BLaER1 (cell line): ENCODE data around the gene MGAT1.

Experiments
- H3K27ac ChIP-seq: shearing (Covaris generic); formaldehyde crosslinking; 2 replicates; pipeline ENCODE4 v1.8.1; 2022
- H3K27me3 ChIP-seq: shearing (Covaris generic); formaldehyde crosslinking; 2 replicates; pipeline ENCODE4 v1.8.1; 2022
- H3K36me3 ChIP-seq: shearing (Covaris generic); formaldehyde crosslinking; 2 replicates; pipeline ENCODE4 v1.8.1; 2022
- H3K4me1 ChIP-seq: shearing (Covaris generic); formaldehyde crosslinking; 2 replicates; pipeline ENCODE4 v1.8.1; 2022
- H3K4me2 ChIP-seq: shearing (Covaris generic); formaldehyde crosslinking; 2 replicates; pipeline ENCODE4 v1.8.1; 2022
- H3K4me3 ChIP-seq: shearing (Covaris generic); formaldehyde crosslinking; 2 replicates; pipeline ENCODE4 v1.8.1; 2022
- H3K9ac ChIP-seq: shearing (Covaris generic); formaldehyde crosslinking; 2 replicates; pipeline ENCODE4 v1.8.1; 2022
- H3K9me3 ChIP-seq: shearing (Covaris generic); formaldehyde crosslinking; 2 replicates; pipeline ENCODE4 v1.8.1; 2022
- H4K20me1 ChIP-seq: shearing (Covaris generic); formaldehyde crosslinking; 2 replicates; pipeline ENCODE4 v1.8.1; 2022
- Cebpa-rat ChIP-seq: shearing (Covaris generic); IDR thresholded peaks from 2 replicates; pipeline ENCODE4 v1.8.1; 2022

The MGAT1 gene

GRCh38 chr5:180815293-180815917 is 12.8 kb upstream of the MGAT1 start:
- no peak for TF ChIP-seq Cebpa-rat
- H3K9me3 ChIP-seq = no peaks in the 10 kb centered on the region
- H3K36me3 ChIP-seq = no peaks in the 10 kb centered on the region
- H4K20me1 ChIP-seq = no peaks in the 10 kb centered on the region
- no peak overlapping the region for H3K4me2 ChIP-seq
- H3K4me3 ChIP-seq = no peak overlapping the region
- H3K4me1 ChIP-seq = peaks cover 47% of the 10 kb centered on the region
- no peaks in the 10 kb centered on the region for H3K27me3 ChIP-seq
- H3K9ac ChIP-seq = no peak overlapping the region
- H3K27ac ChIP-seq = no peak overlapping the region

- Histone ChIP-seq H3K4me1 (peaks cover 55% of the 10 kb centered on the region), H3K27ac (no peak overlapping the region), H3K9ac (no peak overlapping the region)
Measured at GRCh38 chr5:180813420-180813819, 10.8 kb upstream of the MGAT1 start.

GRCh38 chr5:180811623-180812124 is 9.1 kb upstream of the MGAT1 start:
- peak overlapping the region; percentile 97 for H3K4me3 ChIP-seq
- no peak for TF ChIP-seq Cebpa-rat
- H3K36me3 ChIP-seq = no peaks in the 10 kb centered on the region
- H4K20me1 ChIP-seq = no peaks in the 10 kb centered on the region
- H3K27me3 ChIP-seq = no peaks in the 10 kb centered on the region
- H3K4me2 ChIP-seq = peak overlapping the region; percentile 91
- H3K9ac ChIP-seq = peak overlapping the region; percentile 99
- peak overlapping the region; percentile 99 for H3K27ac ChIP-seq
- no peaks in the 10 kb centered on the region for H3K9me3 ChIP-seq
- H3K4me1 ChIP-seq = peaks cover 55% of the 10 kb centered on the region

More at GRCh38 chr5:180813420-180813819, 10.8 kb upstream of the MGAT1 start:
- Histone ChIP-seq H3K9me3 (no peaks in the 10 kb centered on the region), H3K4me2 (no peak overlapping the region), H3K4me3 (no peak overlapping the region), H3K27me3 (no peaks in the 10 kb centered on the region), H3K36me3 (no peaks in the 10 kb centered on the region), H4K20me1 (no peaks in the 10 kb centered on the region)
- no peak for TF ChIP-seq Cebpa-rat

GRCh38 chr5:180810959-180811622 is 8.5 kb upstream of the MGAT1 start:
- H3K27me3 ChIP-seq = no peaks in the 10 kb centered on the region
- no peaks in the 10 kb centered on the region for H3K9me3 ChIP-seq
- no peak for TF ChIP-seq Cebpa-rat
- peak overlapping the region; percentile 99 for H3K27ac ChIP-seq
- 0 out of 2 replicates have a peak, but pooled peaks cover 2% of the 10 kb centered on the region for H4K20me1 ChIP-seq
- peak overlapping the region; percentile 91 for H3K4me2 ChIP-seq
- peak overlapping the region; percentile 99 for H3K9ac ChIP-seq
- no peaks in the 10 kb centered on the region for H3K36me3 ChIP-seq
- peaks cover 55% of the 10 kb centered on the region for H3K4me1 ChIP-seq
- H3K4me3 ChIP-seq = peak overlapping the region; percentile 97

- Histone ChIP-seq H3K9ac (peak overlapping the region; percentile 99), H3K36me3 (no peaks in the 10 kb centered on the region), H3K9me3 (no peaks in the 10 kb centered on the region), H4K20me1 (0 out of 2 replicates have a peak, but pooled peaks cover 8% of the 10 kb centered on the region), H3K4me1 (peaks cover 55% of the 10 kb centered on the region), H3K4me2 (peak overlapping the region; percentile 91), H3K27me3 (no peaks in the 10 kb centered on the region), H3K27ac (peak overlapping the region; percentile 99), H3K4me3 (peak overlapping the region; percentile 97)
- TF ChIP-seq Cebpa-rat = no peak
Measured at GRCh38 chr5:180810210-180810958, 7.8 kb upstream of the MGAT1 start.

GRCh38 chr5:180809403-180810209 is 7.0 kb upstream of the MGAT1 start:
- H3K4me1 ChIP-seq = peaks cover 62% of the 10 kb centered on the region
- TF ChIP-seq Cebpa-rat = no peak

GRCh38 chr5:180808461-180809000 is 5.9 kb upstream of the MGAT1 start:
- no peaks in the 10 kb centered on the region for H3K9me3 ChIP-seq
- H3K4me1 ChIP-seq = peaks cover 73% of the 10 kb centered on the region
- no peaks in the 10 kb centered on the region for H3K36me3 ChIP-seq
- no peaks in the 10 kb centered on the region for H3K27me3 ChIP-seq
- 0 out of 2 replicates have a peak, but pooled peaks cover 15% of the 10 kb centered on the region for H4K20me1 ChIP-seq
- H3K4me2 ChIP-seq = peak overlapping the region; percentile 94
- H3K9ac ChIP-seq = peak overlapping the region; percentile 99
- peak overlapping the region; percentile 99 for H3K27ac ChIP-seq
- H3K4me3 ChIP-seq = peak overlapping the region; percentile 97
- TF ChIP-seq Cebpa-rat = no peak

More at GRCh38 chr5:180809403-180810209, 7.0 kb upstream of the MGAT1 start:
- Histone ChIP-seq H3K9ac (peak overlapping the region; percentile 99), H3K4me2 (peak overlapping the region; percentile 94), H4K20me1 (0 out of 2 replicates have a peak, but pooled peaks cover 15% of the 10 kb centered on the region), H3K9me3 (no peaks in the 10 kb centered on the region), H3K27ac (peak overlapping the region; percentile 99), H3K27me3 (no peaks in the 10 kb centered on the region), H3K36me3 (no peaks in the 10 kb centered on the region), H3K4me3 (peak overlapping the region; percentile 97)

GRCh38 chr5:180807654-180808414 is 5.2 kb upstream of the MGAT1 start:
- Histone ChIP-seq H3K4me1 (peaks cover 75% of the 10 kb centered on the region), H3K36me3 (no peaks in the 10 kb centered on the region), H3K27ac (peak overlapping the region; percentile 99), H3K9ac (peak overlapping the region; percentile 99), H3K9me3 (no peaks in the 10 kb centered on the region), H3K27me3 (no peaks in the 10 kb centered on the region), H3K4me2 (peak overlapping the region; percentile 94), H4K20me1 (0 out of 2 replicates have a peak, but pooled peaks cover 15% of the 10 kb centered on the region), H3K4me3 (peak overlapping the region; percentile 97)
- TF ChIP-seq Cebpa-rat = no peak
